Posterior cingulate gyrus (tissue), 11 donors: ENCODE measurements around the gene CSKMT.
"Not testable (repeated sequence)": the region's sequence is repeated elsewhere in the genome, so short reads cannot be mapped to it uniquely, and the experiment has no call there.

Experiments used
- DNase-seq, 10 donors: peaks; one replicate each; pipeline versions ENCODE4 v3.0.0 to v3.0.0-alpha.2; 2020 to 2021; ENCODE audit warnings: mixed read lengths in 3 of 10
- intact Hi-C: fragments of 100-400 bp; cut with DNase I; formaldehyde crosslinking; loops from one replicate; pipeline ENCODE4 v1.15.1; 2023

The CSKMT gene

GRCh38 chr11:62665075-62665598, at the start of gene CSKMT, which contains the start of gene C11orf98:
Gene CSKMT (plus strand): TSS chr11:62665312. CDS start chr11:62665880, 568 bp downstream.
Gene C11orf98 (minus strand): TSS chr11:62665210. CDS start chr11:62665169, 41 bp downstream.
- intact Hi-C loops = no loop called here
- DNase-seq = peak; percentile 95 to 100 (median 97)

- intact Hi-C loops = no loop called here
- DNase-seq = no peak
These were observed 49.6 kb upstream of the CSKMT start for GRCh38 chr11:62615521-62615920.

- DNase-seq, intact Hi-C loops: not testable (repeated sequence)
These were observed 48.2 kb upstream of the CSKMT start for GRCh38 chr11:62616957-62617356.

GRCh38 chr11:62621027-62621566, 44.0 kb upstream of the CSKMT start:
- intact Hi-C loops = loop anchor here (1.0 to 5.0 kb wide), 3 partner anchors 8 to 49 kb away; partner anchors contain the start of genes EEF1G, MTA2 and ROM1
- no peak for DNase-seq

- peak; percentile 97 to 100 (median 98) for DNase-seq
These were observed 43.3 kb upstream of the CSKMT start, which contains the start of gene B3GAT3 for GRCh38 chr11:62621567-62622470. Gene B3GAT3 (minus strand): TSS chr11:62621986. CDS start chr11:62621947, 39 bp downstream.

GRCh38 chr11:62622476-62623089, 42.5 kb upstream of the CSKMT start:
- intact Hi-C loops = loop anchor here (1.0 to 5.0 kb wide), 2 partner anchors 24 to 50 kb away; partner anchors contain the start of genes EEF1G and GANAB
- peak in 1 of 10 donors; percentile 18 for DNase-seq

More at GRCh38 chr11:62621567-62622470, 43.3 kb upstream of the CSKMT start, which contains the start of gene B3GAT3:
- intact Hi-C loops = loop anchor here (1.0 to 5.0 kb wide), 4 partner anchors 9 to 50 kb away; partner anchors contain the start of genes EEF1G, GANAB, MTA2 and ROM1

- intact Hi-C loops = no loop called here
- peak in 1 of 10 donors; percentile 57 for DNase-seq
These were observed 37.4 kb upstream of the CSKMT start for GRCh38 chr11:62627713-62628112.

- intact Hi-C loops = no loop called here
These were observed 32.6 kb upstream of the CSKMT start for GRCh38 chr11:62632492-62632891.

GRCh38 chr11:62644220-62644619, 20.9 kb upstream of the CSKMT start:
- peak in 1 of 10 donors; percentile 57 for DNase-seq
- intact Hi-C loops = no loop called here

More at GRCh38 chr11:62632492-62632891, 32.6 kb upstream of the CSKMT start:
- peak in 1 of 10 donors; percentile 37 for DNase-seq

- intact Hi-C loops = no loop called here
- DNase-seq = no peak
These were observed 19.5 kb upstream of the CSKMT start for GRCh38 chr11:62645671-62645945.

- intact Hi-C loops = loop anchor here (1.0 kb wide), 1 partner anchor 24 kb away; no protein-coding TSS in a partner anchor
These were observed 18.9 kb upstream of the CSKMT start, which contains the start of gene GANAB for GRCh38 chr11:62645946-62646824. Gene GANAB (minus strand): TSS chr11:62646613. CDS start chr11:62646599, 14 bp downstream.

GRCh38 chr11:62646825-62647608, 18.1 kb upstream of the CSKMT start:
- DNase-seq = peak in 1 of 10 donors; percentile 81
- intact Hi-C loops = loop anchor here (1.0 kb wide), 1 partner anchor 25 kb away; no protein-coding TSS in a partner anchor

More at GRCh38 chr11:62645946-62646824, 18.9 kb upstream of the CSKMT start, which contains the start of gene GANAB:
- DNase-seq = peak; percentile 98 to 100 (median 99)

GRCh38 chr11:62647609-62648005, 17.5 kb upstream of the CSKMT start:
- intact Hi-C loops = no loop called here
- DNase-seq = no peak

- intact Hi-C loops = no loop called here
- peak in 1 of 10 donors; percentile 69 for DNase-seq
These were observed 16.7 kb upstream of the CSKMT start for GRCh38 chr11:62648185-62648966.

GRCh38 chr11:62648967-62649364, 16.1 kb upstream of the CSKMT start:
- peak in 1 of 10 donors; percentile 67 for DNase-seq
- intact Hi-C loops = no loop called here

GRCh38 chr11:62649486-62649885, 15.6 kb upstream of the CSKMT start:
- intact Hi-C loops = no loop called here
- peak in 1 of 10 donors; percentile 52 for DNase-seq

GRCh38 chr11:62650283-62650682, 14.8 kb upstream of the CSKMT start:
- peak in 1 of 10 donors; percentile 47 for DNase-seq
- intact Hi-C loops = not testable (repeated sequence)
